GM21737 (cell line): ENCODE measurements around the gene UPK1B.

Experiments used
- ATAC-seq: cut with Tn5 transposase; IDR thresholded peaks from one replicate; pipeline ENCODE4 v1.9.1; 2021; ENCODE audit warnings: mild to moderate bottlenecking, moderate library complexity; ENCODE audit not compliant: unreplicated experiment

UPK1B gene

GRCh38 chr3:119175872-119176756, 2.7 kb downstream of the UPK1B start:
- ATAC-seq: no peak

GRCh38 chr3:119176778-119177177, 3.4 kb downstream of the UPK1B start:
- no peak for ATAC-seq

- ATAC-seq: no peak
Observed at GRCh38 chr3:119177321-119177720, 3.9 kb downstream of the UPK1B start.

GRCh38 chr3:119181765-119182164, 8.4 kb downstream of the UPK1B start:
- ATAC-seq: no peak

GRCh38 chr3:119184111-119184510, 10.7 kb downstream of the UPK1B start:
- no peak for ATAC-seq

GRCh38 chr3:119184796-119185570, 11.6 kb downstream of the UPK1B start:
- ATAC-seq: no peak

- no peak for ATAC-seq
Observed at GRCh38 chr3:119187266-119187665, 13.9 kb downstream of the UPK1B start.

GRCh38 chr3:119191800-119192199, 18.4 kb downstream of the UPK1B start:
- ATAC-seq: no peak

GRCh38 chr3:119194237-119195150, 21.1 kb downstream of the UPK1B start:
- ATAC-seq: no peak

- ATAC-seq: no peak
Observed at GRCh38 chr3:119195151-119195476, 21.7 kb downstream of the UPK1B start.

GRCh38 chr3:119195911-119196310, 22.5 kb downstream of the UPK1B start:
- no peak for ATAC-seq

- no peak for ATAC-seq
Observed at GRCh38 chr3:119205209-119205608, 31.8 kb downstream of the UPK1B start.

GRCh38 chr3:119205685-119206084, 32.3 kb downstream of the UPK1B start:
- ATAC-seq: no peak

- no peak for ATAC-seq
Observed at GRCh38 chr3:119206611-119207511, 33.5 kb downstream of the UPK1B start.

- no peak for ATAC-seq
Observed at GRCh38 chr3:119207512-119207875, 34.1 kb downstream of the UPK1B start.

- ATAC-seq: no peak
Observed at GRCh38 chr3:119211193-119211592, 37.8 kb downstream of the UPK1B start.

GRCh38 chr3:119211803-119212202, 38.4 kb downstream of the UPK1B start:
- ATAC-seq: no peak

GRCh38 chr3:119219069-119219468, 45.7 kb downstream of the UPK1B start:
- ATAC-seq: peak; percentile 99

GRCh38 chr3:119220198-119220597, 46.8 kb downstream of the UPK1B start:
- ATAC-seq: no peak

GRCh38 chr3:119220970-119221667, 47.7 kb downstream of the UPK1B start:
- no peak for ATAC-seq
